HPDE6-E6E7 (cell line): Measurements from ENCODE around the gene SLC2A5.
"Not testable (repeated sequence)": the region's sequence is repeated elsewhere in the genome, so short reads cannot be mapped to it uniquely, and the experiment has no call there.

ENCODE experiments used
- DNase-seq: peaks from one replicate; pipeline ENCODE4 v3.0.0; 2011; ENCODE audit warnings: missing footprints; ENCODE audit errors: extremely low spot score

Gene SLC2A5

DNA sequence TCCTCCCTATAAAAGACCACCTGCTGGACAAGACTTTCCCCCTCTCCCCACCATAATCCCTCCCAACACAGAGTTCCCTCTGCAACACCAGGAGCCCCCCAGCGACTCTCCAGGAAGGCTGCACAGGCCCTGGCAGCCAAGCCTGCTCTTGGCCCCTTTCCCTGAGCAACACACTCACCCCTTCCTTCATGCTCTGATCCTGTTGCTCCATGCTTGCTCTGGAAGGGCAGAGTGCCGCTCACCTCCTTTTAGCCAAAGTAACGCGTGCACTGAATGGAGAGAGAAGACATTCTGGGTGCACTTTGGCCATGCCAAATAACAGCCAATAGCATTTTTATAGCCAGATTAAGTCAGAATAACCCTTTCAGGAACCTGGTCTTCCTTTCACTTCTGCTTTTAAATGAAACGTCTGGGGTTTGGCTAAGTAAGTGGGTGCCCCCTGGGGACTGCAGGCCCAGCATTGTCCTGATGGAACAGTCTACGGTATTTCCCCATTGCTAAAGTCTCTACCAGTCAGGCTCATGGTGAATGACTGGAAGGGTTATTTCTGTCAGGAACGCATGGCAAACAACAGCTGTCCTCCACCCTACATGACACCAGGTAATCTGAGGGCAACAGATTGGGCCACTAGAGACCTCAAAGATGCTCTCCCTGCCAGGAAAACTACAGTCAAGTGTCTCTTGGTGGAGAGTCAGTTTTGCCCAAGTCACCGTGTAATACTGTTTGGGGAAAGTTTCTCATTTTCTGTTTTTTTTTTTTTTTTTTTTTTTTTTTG is at the start of gene SLC2A5:
Gene SLC2A5, minus strand, starts transcription at position 310 of the 775 bp plus-strand sequence. Its CDS starts 99 bp downstream, at position 211.
- no peak for DNase-seq

DNA sequence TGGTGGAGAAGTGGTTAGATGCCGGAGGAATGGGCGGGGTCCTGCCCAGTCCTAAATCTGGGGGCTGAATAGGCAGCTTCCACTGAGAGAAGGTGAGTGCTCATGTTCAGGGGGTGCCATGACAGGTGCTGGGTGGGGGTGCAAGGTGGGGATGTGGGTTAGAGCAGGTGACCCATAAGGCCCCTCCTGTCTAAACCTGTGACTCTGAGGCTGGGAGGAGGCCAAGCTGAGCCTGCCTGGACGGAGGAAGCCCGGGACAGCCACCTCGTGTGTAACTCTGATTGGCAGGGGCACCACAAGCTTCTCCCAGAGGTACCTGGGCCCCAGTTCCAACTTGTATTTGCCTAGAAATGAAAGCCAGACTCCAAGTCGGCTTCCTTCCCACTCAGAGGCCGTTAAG is 48.8 kb upstream of the SLC2A5 start:
- no peak for DNase-seq

GRCh38 chr1:9115351-9116205 is 46.1 kb upstream of the SLC2A5 start:
- no peak for DNase-seq

- DNase-seq, result no peak
Observed at GRCh38 chr1:9112961-9113880, 43.8 kb upstream of the SLC2A5 start.

DNA sequence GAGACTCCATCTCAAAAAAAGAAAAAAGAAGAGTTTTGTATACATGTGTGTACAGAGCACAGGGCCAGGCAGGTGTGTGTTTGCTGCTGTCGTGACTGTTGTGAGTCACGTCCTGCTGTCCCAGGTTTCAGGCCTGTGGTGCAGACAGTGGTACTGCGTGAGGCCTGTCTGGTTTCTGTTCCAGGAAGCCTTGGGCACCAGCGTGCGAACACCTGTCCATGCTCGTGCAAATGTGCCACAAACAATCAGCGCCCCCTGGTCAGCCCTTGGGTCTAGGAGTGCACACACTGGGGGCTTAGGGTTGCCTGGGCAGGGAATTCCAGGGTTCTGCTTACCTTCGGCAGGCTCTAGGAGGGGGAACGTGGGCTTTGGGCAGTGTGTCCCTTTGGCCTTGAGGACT is 42.5 kb upstream of the SLC2A5 start:
- no peak for DNase-seq

DNA sequence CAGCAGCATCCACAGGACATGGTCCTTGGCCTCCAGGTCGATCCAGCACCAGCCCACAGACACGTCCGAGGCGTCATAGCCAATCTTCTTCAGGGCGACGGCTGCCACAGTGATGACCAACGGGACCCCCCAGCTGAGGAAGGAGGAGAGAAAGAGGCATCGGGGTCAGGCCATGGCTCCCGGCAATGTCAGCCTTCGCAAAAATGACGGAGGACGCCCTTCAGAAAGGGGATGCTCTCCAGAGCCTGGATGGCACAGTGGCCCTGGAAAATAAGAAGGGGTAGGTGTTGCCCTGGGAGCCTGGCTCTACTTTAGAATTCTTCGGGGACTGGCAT is 41.9 kb upstream of the SLC2A5 start:
- DNase-seq, result no peak

- DNase-seq, result peak; percentile 79
Observed at GRCh38 chr1:9110669-9111356, 41.4 kb upstream of the SLC2A5 start.

- no peak for DNase-seq
Observed at GRCh38 chr1:9108056-9108665, 38.7 kb upstream of the SLC2A5 start.

- DNase-seq, result no peak
Observed at GRCh38 chr1:9107136-9107535, 37.7 kb upstream of the SLC2A5 start.

GRCh38 chr1:9106286-9106685 is 36.9 kb upstream of the SLC2A5 start:
- DNase-seq, result no peak

DNA sequence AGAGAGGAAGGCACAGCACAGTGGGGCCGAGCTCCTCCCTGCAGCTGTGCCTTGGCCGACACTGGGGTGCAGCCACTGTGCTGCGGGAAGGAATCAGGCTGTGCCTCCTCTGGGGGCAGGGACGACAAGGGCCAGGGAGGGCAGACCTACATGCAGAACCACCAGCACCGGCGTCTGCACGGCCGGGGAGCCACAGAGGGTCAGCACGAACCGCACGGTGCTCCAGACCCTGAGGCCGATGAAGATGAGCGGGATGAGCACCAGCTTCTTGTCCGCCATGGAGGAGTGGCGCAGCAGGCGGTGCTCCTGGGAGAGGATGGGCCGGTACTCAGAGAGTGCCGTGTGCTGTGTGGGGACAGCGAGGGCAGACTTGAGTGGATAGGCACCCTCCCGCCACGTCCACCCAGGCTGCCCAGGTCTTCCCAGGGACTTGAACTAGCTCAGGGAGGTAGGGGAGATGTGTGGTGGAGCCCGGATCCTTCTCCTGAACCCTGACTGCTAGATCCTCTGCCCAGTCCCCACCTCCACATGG is 36.0 kb upstream of the SLC2A5 start:
- no peak for DNase-seq

GRCh38 chr1:9101510-9102146 is 32.2 kb upstream of the SLC2A5 start:
- DNase-seq, result peak; percentile 76

- DNase-seq, result no peak
Observed at GRCh38 chr1:9100471-9101043, 31.1 kb upstream of the SLC2A5 start.

GRCh38 chr1:9099555-9099954 is 30.1 kb upstream of the SLC2A5 start:
- DNase-seq, result no peak

- DNase-seq, result no peak
Observed at GRCh38 chr1:9097947-9098705, 28.7 kb upstream of the SLC2A5 start.

DNA sequence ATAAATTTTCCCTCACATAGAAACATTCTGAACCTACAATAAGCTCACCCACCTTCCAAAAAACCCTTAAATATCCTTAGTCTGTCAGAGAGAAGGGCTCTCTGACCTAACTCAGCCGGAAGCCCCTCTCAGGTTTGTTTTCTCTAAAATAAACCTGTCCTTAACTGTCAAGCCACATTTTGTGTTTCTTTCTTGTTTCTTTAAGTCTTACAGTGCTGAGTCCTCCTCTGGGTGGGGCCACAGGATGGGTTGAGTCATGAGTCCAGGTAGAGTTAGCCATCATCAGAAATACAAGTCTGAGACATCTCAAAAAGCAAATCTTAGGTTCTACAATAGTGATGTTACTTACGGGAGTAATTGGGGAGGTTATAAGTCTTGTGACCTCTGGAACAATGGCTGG is 26.4 kb upstream of the SLC2A5 start:
- DNase-seq, result no peak

DNA sequence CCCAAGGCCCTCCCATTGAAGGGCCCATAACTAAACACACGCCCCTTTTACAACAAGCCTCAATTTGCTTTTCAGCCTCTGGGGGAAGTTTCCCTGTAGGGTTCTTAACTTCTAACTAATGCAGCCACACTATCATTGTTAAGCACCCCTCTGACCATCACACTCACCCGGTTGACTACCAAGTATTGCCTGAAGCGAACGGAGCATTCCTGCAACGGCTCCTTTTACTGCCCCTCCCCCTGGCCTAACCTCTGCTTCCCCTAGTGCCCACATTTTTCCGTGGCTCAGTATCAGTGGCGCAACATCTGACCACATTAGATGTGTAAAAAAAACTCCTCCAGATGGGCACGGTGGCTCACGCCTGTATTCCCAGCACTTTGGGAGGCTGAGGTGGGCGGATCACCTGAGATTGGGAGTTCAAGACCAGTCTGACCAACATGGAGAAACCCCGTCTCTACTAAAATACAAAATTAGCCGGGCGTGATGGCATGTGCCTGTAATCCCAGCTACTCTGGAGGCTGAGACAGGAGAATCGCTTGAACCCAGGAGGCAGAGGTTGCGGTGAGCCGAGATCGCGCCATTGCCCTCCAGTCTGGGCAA is 24.7 kb upstream of the SLC2A5 start:
- not testable (repeated sequence) for DNase-seq

GRCh38 chr1:9093581-9093980 is 24.1 kb upstream of the SLC2A5 start:
- DNase-seq, result no peak

DNA sequence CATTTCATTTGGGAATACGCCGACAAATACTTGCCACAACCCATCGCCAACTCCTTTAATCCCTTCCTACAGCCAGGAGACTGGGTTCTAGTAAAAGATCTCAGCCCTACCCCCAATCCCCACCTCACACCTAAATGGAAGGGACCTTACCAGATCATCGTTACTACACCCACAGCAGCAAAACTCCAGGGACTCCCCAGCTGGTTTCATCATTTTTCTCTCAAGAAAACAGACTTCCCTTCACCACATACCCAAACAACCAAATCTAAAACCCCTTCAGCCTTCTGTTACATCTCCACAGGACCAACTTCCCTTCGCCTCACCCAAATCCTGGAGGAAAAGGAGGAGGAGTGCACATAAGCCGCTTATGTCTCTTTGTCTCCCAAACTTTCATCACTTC is 23.7 kb upstream of the SLC2A5 start:
- DNase-seq, result no peak
